NT2/D1 (cell line): ENCODE measurements around the gene SREBF1.

ENCODE experiments used
- DNase-seq: peaks from one replicate; pipeline ENCODE4 v3.0.0-alpha.2; 2011; ENCODE audit warnings: low read depth, low spot score
- H3K27me3 ChIP-seq: 2 replicates; pipeline ENCODE4 v1.6.0; 2011; ENCODE audit warnings: mild to moderate bottlenecking; ENCODE audit not compliant: insufficient read length, insufficient read depth
- H3K36me3 ChIP-seq: 2 replicates; pipeline ENCODE4 v1.6.1; 2011; ENCODE audit warnings: mild to moderate bottlenecking, low read length, mixed read lengths; ENCODE audit not compliant: insufficient read depth, insufficient read length
- H3K4me1 ChIP-seq: 2 replicates; pipeline ENCODE4 v1.5.1; 2011; ENCODE audit not compliant: insufficient read depth, insufficient read length
- H3K4me3 ChIP-seq: 2 replicates; pipeline ENCODE4 v1.5.1; 2011; ENCODE audit warnings: low read depth; ENCODE audit not compliant: insufficient read length
- H3K9ac ChIP-seq: 2 replicates; pipeline ENCODE4 v1.6.0; 2011; ENCODE audit warnings: low read depth; ENCODE audit not compliant: insufficient read length
- H3K9me3 ChIP-seq: 2 replicates; pipeline ENCODE4 v1.5.1; 2011; ENCODE audit warnings: mild to moderate bottlenecking, low read length; ENCODE audit not compliant: insufficient read depth
- SUZ12 ChIP-seq: IDR thresholded peaks from 2 replicates; pipeline ENCODE4 v1.6.1; 2011; ENCODE audit not compliant: insufficient read length, insufficient read depth; ENCODE audit errors: extremely low read depth
- YY1 ChIP-seq: IDR thresholded peaks from 2 replicates; pipeline ENCODE4 v1.6.1; 2011; ENCODE audit not compliant: insufficient read length, insufficient read depth
- ZNF274 ChIP-seq: IDR thresholded peaks from 2 replicates; pipeline ENCODE4 v1.6.1; 2011; ENCODE audit warnings: mild to moderate bottlenecking, low read depth, low read length

Gene SREBF1

DNA sequence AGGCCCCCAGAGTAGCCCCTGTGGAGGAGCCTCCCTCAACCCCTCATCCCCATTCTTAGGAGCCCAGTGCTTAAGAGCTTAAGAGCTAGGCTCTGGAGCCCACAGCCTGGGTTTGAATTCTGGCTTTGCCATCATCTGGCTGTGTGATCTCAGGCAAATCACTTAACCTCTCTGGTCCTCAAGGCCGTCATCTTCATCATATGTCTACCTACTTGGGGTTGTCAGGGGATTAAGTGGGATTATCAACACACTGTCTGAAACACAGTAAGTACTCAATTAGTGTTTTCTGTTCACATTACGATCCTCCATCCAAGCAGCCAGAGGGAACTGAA is 4.8 kb downstream of the SREBF1 start:
- Histone ChIP-seq H3K4me1 (peaks cover 8% of the 10 kb centered on the region), H3K4me3 (no peak overlapping the region), H3K36me3 (peaks cover 28% of the 10 kb centered on the region), H3K9ac (no peak overlapping the region), H3K9me3 (no peaks in the 10 kb centered on the region), H3K27me3 (no peaks in the 10 kb centered on the region)
- TF ChIP-seq ZNF274 (no peak), YY1 (no peak), SUZ12 (no peak)
- no peak for DNase-seq

DNA sequence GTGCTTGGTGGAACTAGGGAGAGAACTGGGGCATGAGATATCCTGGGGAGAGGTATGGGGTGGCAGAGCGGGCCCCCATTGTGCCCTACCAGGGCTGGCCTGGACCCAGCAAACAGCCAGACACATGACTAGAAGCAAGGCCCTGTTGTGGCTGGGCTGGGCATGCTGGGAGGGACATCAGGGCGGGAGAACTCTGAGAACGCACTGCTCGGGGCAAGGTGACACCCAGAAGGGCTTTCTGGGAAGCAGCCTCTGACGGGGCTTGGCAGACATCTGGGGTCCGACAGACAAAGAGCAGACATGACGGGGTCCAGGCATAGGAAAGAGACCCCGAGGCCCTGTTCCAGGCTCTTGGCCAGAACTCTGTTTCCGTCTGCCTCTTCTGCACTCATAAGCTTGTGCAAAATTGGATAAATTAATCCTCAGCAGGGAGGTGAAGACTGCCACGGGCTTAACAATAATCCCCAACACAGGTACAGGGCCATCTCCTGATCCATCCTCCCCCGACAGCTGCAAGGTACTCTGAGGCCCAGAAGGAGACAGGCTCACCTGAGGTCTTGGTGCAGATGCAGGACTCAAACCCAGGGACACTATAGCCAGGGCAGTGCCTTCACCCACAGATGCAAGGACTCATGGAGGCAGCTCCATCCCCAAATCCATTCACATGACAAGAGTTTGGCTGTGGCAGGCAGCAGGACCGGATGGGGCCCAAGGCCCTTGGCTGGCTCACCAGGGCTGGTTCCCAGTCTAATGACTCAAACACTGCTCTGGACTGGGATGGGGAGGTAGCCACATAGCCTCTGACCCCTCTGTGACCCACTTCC is 5.4 kb downstream of the SREBF1 start:
- Histone ChIP-seq H3K36me3 (peaks cover 28% of the 10 kb centered on the region), H3K27me3 (no peaks in the 10 kb centered on the region), H3K4me1 (peaks cover 12% of the 10 kb centered on the region), H3K9me3 (no peaks in the 10 kb centered on the region), H3K9ac (no peak overlapping the region), H3K4me3 (no peak overlapping the region)
- TF ChIP-seq YY1: no peak
- no peak for TF ChIP-seq SUZ12
- TF ChIP-seq ZNF274: no peak
- DNase-seq: no peak

DNA sequence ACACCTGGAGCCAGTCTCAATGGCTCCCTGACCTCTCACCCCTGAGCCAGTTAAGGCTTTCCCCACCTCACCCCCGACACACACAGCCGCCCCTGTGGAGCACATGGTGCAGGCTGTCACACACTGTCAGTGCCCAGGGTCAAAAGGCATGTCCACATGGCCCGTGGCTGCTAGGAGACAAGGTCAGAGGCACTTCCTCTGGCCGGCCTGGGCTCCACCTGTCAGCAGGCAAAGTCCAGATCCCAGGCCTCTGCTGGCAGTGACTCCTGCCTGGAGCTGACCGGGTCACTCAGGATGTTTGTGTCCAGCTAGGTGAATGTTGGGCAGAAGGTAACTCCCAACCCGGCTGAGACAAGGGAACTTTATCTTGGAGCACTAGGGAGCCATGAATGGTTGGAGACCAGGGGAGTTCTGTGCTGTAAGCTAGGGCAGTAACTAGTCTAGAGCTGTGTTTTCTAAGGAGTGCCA is 6.0 kb downstream of the SREBF1 start:
- Histone ChIP-seq H3K27me3 (no peaks in the 10 kb centered on the region), H3K4me3 (no peak overlapping the region), H3K9me3 (no peaks in the 10 kb centered on the region), H3K4me1 (peaks cover 12% of the 10 kb centered on the region), H3K36me3 (peaks cover 28% of the 10 kb centered on the region), H3K9ac (no peak overlapping the region)
- no peak for TF ChIP-seq YY1
- DNase-seq: no peak

DNA sequence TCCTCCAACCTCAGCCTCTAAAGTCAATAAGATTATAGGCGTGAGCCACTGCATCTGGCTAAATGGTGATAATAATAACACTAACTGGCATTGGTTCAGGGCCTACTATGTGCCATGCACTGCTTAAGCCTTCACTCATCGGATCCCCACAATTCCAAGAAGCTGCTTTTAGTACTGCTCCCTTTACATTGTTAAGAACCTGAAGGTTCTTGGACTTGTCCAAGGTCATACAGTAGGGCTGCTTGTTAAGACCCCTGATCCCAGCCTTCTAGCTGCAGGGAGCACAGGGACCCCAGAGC is 6.6 kb downstream of the SREBF1 start:
- Histone ChIP-seq H3K9me3 (no peaks in the 10 kb centered on the region), H3K4me1 (peaks cover 11% of the 10 kb centered on the region), H3K9ac (no peak overlapping the region), H3K4me3 (no peak overlapping the region), H3K36me3 (peaks cover 25% of the 10 kb centered on the region), H3K27me3 (no peaks in the 10 kb centered on the region)
- no peak for DNase-seq
- TF ChIP-seq SUZ12 (no peak), YY1 (no peak), ZNF274 (no peak)

DNA sequence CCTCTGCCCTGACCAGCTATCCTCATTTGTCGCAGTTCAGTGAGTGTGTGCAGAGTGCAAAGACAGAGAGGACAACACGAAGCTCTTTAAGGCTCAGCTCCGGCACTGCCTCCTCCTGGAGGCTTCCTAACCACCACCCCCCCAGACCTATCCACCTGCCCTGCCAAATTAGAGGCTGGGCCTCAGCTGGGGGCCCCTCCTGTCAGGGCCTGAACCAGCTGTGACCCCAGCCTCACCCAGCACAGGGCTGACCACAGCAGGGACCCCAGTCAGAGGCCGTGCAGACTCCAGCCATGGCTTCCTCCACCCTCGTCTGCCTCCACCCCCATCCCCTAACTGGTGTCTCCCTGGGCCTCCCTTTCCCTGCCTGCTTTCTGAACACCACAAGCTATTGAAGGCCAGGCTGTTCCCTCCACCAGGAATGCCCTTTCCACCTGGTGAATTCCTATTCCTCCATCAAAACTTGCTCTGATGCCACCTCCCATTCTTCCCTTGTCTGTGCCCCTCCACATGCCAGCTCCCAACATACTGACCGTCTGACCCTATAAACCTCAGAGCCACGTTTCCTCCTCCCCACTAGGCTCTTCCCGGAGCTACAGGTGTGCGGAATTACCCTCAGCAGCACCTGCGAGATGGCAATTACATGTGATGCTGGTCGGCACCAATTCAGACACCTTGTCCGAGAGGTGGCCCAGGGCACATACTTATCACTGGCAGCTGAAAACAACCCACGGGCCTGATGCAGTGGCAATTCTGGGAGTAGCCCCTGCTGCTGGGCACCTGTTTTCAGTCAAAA is 8.8 kb downstream of the SREBF1 start:
- DNase-seq: no peak
- H3K9ac ChIP-seq: no peak overlapping the region
- TF ChIP-seq SUZ12 (no peak), YY1 (no peak), ZNF274 (no peak)
- H3K4me3 ChIP-seq: no peak overlapping the region
- no peaks in the 10 kb centered on the region for H3K27me3 ChIP-seq
- H3K4me1 ChIP-seq: peaks cover 20% of the 10 kb centered on the region
- peaks cover 21% of the 10 kb centered on the region for H3K36me3 ChIP-seq
- H3K9me3 ChIP-seq: no peaks in the 10 kb centered on the region

DNA sequence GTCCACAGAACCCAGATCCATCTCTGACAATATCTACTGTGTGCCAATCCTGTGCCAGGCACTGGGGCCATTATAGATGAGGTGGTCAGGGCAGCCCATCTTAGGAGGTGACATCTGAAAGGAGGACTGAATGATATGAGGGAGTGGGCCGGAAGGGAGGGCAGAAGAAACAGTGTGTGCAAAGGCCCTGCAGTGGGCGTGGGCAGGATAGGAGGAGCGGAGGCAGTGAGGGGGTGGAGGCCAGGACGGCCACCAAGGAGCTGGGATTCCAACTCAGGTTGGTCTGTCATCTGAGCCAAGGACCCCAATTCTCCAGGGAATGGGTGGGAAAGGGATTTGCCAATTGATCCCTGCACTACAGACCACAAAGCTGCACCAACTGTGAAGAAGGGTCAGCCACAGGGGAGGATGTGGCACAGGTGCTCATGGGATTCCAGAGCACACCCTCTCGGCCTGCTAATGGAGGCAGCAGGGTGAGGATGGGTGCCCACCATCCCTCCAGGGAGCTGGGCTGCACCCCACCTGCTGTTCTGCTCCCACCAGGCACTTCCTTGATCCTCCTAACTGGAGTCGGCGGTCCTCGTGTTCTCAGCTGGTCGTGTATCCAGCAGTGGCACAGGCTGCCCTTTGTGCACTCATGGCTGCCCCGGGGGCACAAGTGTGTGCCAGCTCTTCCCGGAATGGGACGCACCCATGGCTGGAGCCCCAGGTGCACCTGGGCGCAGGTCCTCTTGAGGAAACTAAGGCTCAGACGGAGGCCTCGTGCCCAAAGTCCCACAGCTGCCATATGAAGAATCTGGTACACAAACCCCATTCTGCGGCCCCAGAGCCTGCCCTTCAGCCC is 9.6 kb downstream of the SREBF1 start:
- Histone ChIP-seq H3K9me3 (no peaks in the 10 kb centered on the region), H3K9ac (no peak overlapping the region), H3K4me1 (peaks cover 26% of the 10 kb centered on the region), H3K36me3 (peaks cover 25% of the 10 kb centered on the region), H3K4me3 (no peak overlapping the region), H3K27me3 (no peaks in the 10 kb centered on the region)
- TF ChIP-seq ZNF274: no peak
- TF ChIP-seq SUZ12: no peak
- TF ChIP-seq YY1: no peak
- no peak for DNase-seq

DNA sequence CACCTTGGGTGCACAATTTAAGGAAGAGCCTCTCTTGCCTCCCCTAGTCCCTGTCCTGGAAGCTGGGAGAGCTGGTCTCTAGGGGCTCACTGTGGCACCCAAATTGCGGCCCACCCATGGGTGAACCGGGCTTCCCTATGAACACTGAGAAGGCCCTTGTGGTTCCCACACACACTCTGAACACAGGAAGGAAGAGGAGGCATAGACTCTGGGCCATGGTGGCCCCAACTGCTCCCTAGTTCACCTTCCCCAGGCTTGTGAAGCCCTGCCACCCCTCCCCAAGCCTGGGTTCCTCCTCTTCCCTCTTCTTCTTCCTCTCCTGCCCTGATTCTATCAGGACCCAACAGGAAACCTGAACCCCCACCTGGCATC is 10.5 kb downstream of the SREBF1 start:
- Histone ChIP-seq H3K9me3 (no peaks in the 10 kb centered on the region), H3K4me3 (no peak overlapping the region), H3K27me3 (no peaks in the 10 kb centered on the region), H3K36me3 (peaks cover 18% of the 10 kb centered on the region), H3K4me1 (peaks cover 31% of the 10 kb centered on the region), H3K9ac (no peak overlapping the region)
- no peak for TF ChIP-seq SUZ12
- TF ChIP-seq YY1: no peak
- no peak for TF ChIP-seq ZNF274
- DNase-seq: no peak
